ENCODE data around the gene JAM3.

DNA sequence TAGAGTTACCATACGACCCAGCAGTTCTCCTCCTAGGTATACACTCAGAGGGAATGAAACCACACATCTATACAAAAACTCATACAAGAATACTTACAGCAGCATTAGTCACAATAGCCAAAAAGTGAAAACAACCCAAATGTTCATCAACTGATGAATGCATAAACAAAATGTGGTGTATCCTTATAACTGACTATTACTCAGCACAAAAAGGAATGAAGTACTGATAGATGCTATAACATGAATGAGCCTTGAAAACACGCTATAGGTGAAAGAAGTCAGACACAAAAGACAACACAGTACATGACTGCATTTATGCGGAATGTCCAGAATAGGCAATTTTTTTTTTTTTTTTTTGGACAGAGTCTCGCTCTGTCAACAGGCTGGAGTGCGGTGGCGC, 131.8 kb downstream of the JAM3 start:
- TF ChIP-seq POLR2AphosphoS5 (IDR thresholded peaks at IDR 0.05; ENCODE audit: low read depth, low read length) (no peak), REST (IDR thresholded peaks at IDR 0.05; ENCODE audit: insufficient read depth in 1 of 2, low read depth in 2 of 2, low read length in 1 of 2) (no peak), TCF7L2 (IDR thresholded peaks at IDR 0.05; ENCODE audit: low read depth, low read length) (no peak)
- TF ChIP-seq, protein P1, sequence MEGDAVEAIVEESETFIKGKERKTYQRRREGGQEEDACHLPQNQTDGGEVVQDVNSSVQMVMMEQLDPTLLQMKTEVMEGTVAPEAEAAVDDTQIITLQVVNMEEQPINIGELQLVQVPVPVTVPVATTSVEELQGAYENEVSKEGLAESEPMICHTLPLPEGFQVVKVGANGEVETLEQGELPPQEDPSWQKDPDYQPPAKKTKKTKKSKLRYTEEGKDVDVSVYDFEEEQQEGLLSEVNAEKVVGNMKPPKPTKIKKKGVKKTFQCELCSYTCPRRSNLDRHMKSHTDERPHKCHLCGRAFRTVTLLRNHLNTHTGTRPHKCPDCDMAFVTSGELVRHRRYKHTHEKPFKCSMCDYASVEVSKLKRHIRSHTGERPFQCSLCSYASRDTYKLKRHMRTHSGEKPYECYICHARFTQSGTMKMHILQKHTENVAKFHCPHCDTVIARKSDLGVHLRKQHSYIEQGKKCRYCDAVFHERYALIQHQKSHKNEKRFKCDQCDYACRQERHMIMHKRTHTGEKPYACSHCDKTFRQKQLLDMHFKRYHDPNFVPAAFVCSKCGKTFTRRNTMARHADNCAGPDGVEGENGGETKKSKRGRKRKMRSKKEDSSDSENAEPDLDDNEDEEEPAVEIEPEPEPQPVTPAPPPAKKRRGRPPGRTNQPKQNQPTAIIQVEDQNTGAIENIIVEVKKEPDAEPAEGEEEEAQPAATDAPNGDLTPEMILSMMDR (IDR thresholded peaks at IDR 0.05) = no peak
